GM18520 (cell line): ENCODE measurements around the gene RPL9.
"Not testable (repeated sequence)": the region's sequence is repeated elsewhere in the genome, so short reads cannot be mapped to it uniquely, and the experiment has no call there.

ENCODE experiments used
- ATAC-seq: cut with Tn5 transposase; IDR thresholded peaks from one replicate; pipeline ENCODE4 v1.9.1; 2021; ENCODE audit not compliant: unreplicated experiment

RPL9 gene

GRCh38 chr4:39458505-39459300 lies at the start of gene RPL9, which contains the start of gene LIAS:
Gene RPL9, minus strand, starts transcription at chr4:39458922. Its CDS starts 483 bp downstream, at chr4:39458439.
Gene LIAS, plus strand, starts transcription at chr4:39459056. Its CDS starts 62 bp downstream, at chr4:39459118.
- peak; percentile 90 for ATAC-seq

- ATAC-seq, result no peak
Observed at GRCh38 chr4:39505581-39505980, 46.9 kb upstream of the RPL9 start.

GRCh38 chr4:39504538-39504937 lies 45.8 kb upstream of the RPL9 start:
- no peak for ATAC-seq

GRCh38 chr4:39502664-39503035 lies 43.9 kb upstream of the RPL9 start:
- not testable (repeated sequence) for ATAC-seq

- ATAC-seq, result no peak
Observed at GRCh38 chr4:39502019-39502663, 43.4 kb upstream of the RPL9 start.

GRCh38 chr4:39498727-39499020 lies 40.0 kb upstream of the RPL9 start:
- no peak for ATAC-seq

- ATAC-seq, result no peak
Observed at GRCh38 chr4:39497909-39498726, 39.4 kb upstream of the RPL9 start.

- no peak for ATAC-seq
Observed at GRCh38 chr4:39495446-39496213, 36.9 kb upstream of the RPL9 start.

- ATAC-seq, result no peak
Observed at GRCh38 chr4:39494354-39494753, 35.6 kb upstream of the RPL9 start.

- no peak for ATAC-seq
Observed at GRCh38 chr4:39490322-39490721, 31.6 kb upstream of the RPL9 start.

GRCh38 chr4:39486221-39486804 lies 27.6 kb upstream of the RPL9 start:
- no peak for ATAC-seq

GRCh38 chr4:39484582-39485272 lies 26.0 kb upstream of the RPL9 start:
- ATAC-seq, result no peak

- no peak for ATAC-seq
Observed at GRCh38 chr4:39480902-39481695, 22.4 kb upstream of the RPL9 start.

- ATAC-seq, result no peak
Observed at GRCh38 chr4:39480251-39480650, 21.5 kb upstream of the RPL9 start.

GRCh38 chr4:39476187-39476895 lies 17.6 kb upstream of the RPL9 start:
- ATAC-seq, result no peak

- no peak for ATAC-seq
Observed at GRCh38 chr4:39472396-39472795, 13.7 kb upstream of the RPL9 start.

- no peak for ATAC-seq
Observed at GRCh38 chr4:39470402-39470801, 11.7 kb upstream of the RPL9 start.

- peak; percentile 82 for ATAC-seq
Observed at GRCh38 chr4:39469429-39470077, 10.8 kb upstream of the RPL9 start.
